HG03354 (cell line): ENCODE data around the gene MYCBPAP.

ENCODE experiments used
- ATAC-seq: cut with Tn5 transposase; IDR thresholded peaks from one replicate; pipeline ENCODE4 v1.9.1; 2021; ENCODE audit warnings: mild to moderate bottlenecking; ENCODE audit not compliant: unreplicated experiment, poor library complexity, severe bottlenecking

Gene MYCBPAP

GRCh38 chr17:50534222-50534978 is 26.2 kb downstream of the MYCBPAP start:
- ATAC-seq = no peak

GRCh38 chr17:50534979-50535326 is 26.7 kb downstream of the MYCBPAP start:
- ATAC-seq = no peak

- ATAC-seq = no peak
Measured at GRCh38 chr17:50535407-50535806, 27.2 kb downstream of the MYCBPAP start.

- ATAC-seq = no peak
Measured at GRCh38 chr17:50536683-50537646, 28.7 kb downstream of the MYCBPAP start.

DNA sequence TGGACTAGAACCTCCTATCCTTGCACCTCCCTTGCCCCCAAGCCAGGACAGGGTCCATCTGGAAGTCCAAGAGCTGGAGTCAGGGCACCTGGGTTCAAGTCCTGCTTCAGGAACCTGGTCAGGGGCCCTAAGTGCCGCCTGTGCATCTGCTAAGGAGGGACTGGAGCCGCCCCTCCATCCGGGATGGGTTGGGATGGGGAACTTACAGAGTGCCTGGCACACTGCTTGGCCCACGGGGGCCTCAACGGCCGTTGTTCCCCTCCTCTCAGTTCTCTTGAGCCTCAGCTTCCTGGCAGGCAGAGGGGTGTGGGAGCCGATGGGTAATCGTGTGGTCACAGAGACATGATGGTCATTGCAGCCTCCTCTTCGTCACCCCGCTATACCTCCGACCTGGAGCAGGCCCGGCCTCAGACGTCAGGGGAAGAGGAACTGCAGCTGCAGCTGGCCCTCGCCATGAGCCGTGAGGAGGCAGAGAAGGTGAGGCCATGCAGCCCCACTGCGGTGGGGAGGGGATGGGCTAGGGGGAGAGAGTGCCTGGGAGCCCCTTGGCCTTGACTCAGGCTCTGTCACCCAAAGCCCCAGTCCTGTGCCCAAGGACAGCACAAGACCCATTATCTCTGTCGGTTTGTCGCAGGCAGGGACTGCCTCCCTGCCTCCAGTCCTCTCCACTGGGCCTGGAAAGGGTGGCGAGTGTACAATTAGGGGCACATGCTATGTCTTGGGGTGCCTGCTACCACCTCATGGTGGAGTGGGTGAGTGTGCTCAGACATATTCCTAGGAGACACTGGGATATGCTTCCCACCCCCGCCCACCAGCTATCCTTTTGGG is 29.7 kb downstream of the MYCBPAP start:
- ATAC-seq = no peak

DNA sequence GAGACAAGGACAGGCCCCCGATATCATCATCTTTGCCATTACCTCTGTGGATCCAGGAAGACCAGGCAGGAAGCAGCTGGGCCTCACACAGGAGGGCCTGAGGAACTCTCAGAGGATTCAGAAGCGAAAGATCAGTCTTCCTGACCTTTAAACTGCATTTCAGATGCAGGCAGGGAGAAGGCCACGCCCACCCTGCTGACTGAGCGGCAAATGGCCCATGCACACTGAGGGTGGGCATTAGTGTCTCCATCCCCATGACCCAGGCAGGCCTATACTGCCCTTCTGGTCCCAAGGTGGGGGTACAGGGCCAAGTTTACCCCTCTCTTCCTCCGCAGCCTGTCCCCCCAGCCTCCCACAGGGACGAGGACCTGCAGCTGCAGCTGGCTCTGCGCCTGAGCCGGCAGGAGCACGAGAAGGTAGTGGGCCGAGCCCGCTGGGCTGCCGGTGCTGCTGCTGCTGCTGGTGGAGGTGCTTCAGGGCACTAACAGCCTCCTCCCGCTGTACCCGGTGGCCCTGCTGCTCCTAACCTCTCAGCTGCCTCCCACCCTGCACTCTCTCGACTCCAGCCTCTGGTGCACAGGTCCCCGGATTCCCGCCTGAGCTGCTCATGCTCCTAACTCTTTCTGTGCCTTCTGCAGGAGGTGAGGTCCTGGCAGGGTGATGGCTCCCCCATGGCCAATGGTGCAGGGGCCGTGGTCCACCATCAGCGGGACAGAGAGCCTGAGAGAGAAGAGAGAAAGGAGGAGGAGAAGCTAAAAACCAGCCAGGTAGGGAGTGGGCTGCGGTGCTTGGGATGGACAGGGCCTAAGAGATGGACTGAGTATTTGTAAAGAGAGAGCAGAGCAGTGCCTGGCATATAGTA is 30.5 kb downstream of the MYCBPAP start:
- no peak for ATAC-seq

DNA sequence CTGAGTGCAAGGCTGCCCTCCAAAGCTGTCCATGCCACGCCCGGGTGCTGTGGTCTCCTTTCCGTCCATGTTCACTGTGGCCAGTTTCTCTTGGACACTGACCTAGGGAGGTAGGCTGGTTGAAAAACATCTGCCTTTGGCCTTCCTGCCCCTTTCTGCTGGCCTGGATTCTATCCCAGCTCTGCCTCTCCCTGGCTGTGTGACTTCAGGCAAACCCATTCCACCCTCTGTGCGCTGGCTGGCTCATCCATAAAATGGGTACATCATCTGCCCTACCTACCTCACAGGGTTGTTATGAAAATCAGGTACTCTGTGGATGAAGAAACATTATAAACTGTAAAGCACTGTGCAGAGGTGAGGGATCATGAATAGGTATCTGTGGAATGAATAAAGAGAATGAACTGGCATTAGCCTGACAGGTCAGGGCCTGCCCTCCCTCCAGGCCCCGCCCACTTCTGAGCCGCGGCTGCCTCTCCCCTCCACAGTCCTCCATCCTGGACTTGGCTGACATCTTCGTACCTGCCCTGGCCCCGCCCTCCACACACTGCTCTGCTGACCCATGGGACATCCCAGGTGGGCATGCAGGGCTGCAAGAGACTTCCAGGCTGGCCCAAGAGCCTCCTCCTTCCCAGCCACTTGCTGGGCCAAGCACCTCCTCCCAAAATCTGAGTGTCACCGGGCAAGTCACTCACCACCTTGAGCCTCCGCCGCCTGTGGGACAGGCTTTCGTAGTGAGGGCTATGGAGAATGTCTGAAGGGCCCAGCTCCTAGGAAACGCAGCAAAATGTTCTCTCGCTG is 31.7 kb downstream of the MYCBPAP start:
- no peak for ATAC-seq

DNA sequence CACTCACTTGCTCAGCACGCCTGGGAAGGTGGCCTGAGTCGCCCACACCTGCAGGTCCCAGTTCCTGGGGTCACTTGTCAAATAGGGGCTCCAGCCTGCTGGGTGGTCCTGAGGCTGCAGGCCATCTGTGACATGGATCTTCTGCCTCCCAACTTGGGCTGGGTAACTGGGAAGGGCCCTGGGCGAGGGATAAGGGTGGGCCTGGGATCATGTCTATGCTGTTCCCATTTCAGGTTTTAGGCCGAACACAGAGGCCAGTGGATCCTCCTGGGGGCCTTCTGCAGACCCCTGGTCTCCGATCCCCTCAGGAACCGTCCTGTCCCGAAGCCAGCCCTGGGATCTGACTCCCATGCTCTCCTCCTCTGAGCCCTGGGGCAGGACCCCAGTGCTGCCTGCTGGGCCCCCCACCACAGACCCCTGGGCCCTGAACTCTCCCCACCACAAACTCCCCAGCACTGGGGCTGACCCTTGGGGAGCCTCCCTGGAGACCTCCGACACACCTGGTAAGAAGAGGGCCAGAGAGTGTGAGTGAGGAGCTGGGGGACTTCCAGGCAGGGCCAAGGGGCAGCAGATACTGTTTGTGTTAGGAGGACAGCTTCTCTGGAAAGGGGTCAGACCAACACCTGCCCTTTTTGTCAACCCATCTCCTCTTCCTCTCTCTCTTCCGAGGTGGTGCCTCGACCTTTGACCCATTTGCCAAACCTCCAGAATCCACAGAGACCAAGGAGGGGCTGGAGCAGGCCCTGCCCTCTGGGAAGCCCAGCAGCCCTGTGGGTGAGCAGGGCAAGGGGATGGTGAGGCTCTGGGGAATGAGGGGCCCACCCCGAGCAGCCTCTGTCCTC is 32.5 kb downstream of the MYCBPAP start:
- no peak for ATAC-seq

DNA sequence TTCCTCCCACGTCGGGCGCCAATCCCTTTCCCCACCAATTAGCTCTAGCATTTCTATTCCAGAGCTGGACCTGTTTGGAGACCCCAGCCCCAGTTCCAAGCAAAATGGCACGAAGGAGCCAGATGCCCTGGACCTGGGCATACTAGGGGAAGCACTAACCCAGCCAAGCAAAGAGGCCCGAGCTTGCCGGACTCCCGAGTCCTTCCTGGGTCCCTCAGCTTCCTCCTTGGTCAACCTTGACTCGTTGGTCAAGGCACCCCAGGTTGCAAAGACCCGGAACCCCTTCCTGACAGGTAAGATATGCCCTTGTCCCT is 33.1 kb downstream of the MYCBPAP start:
- no peak for ATAC-seq

DNA sequence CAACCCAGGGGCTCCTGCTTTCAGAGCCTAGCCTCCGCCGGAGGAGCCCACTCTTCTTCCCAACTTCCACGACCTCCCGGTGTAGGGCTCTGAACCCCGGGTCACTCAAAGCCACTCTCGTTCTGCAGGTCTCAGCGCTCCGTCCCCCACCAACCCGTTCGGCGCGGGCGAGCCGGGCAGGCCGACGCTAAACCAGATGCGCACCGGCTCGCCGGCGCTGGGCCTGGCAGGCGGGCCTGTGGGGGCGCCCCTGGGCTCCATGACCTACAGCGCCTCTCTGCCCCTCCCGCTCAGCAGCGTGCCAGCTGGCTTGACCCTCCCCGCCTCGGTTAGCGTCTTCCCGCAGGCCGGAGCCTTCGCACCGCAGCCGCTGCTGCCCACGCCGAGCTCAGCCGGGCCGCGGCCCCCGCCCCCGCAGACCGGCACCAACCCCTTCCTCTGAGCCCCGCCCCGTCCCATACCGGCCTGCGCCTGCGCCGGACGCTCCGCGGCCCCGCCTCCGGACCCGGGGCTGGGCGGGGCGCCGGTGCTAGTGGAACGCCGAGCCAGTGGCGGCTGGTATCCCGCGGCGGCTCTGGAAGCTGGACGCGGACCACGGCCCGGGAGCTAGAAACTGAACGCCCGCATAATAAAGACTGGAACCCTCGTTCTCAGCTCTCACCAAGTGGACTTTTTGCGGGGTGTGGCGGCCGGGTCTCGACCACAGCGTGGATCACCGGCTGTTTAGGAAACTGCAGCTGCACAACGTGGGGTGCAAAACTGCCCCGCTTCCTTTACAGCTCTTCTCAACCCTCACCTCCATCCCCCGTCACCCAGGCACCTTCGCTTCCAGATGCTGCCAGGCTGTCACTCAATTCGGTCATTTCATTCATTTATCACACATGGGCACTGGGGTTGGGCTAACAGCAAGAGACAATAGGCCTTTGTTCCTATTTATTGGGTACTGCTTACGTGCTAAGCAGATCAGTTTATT is 33.8 kb downstream of the MYCBPAP start:
- peak; percentile 76 for ATAC-seq

DNA sequence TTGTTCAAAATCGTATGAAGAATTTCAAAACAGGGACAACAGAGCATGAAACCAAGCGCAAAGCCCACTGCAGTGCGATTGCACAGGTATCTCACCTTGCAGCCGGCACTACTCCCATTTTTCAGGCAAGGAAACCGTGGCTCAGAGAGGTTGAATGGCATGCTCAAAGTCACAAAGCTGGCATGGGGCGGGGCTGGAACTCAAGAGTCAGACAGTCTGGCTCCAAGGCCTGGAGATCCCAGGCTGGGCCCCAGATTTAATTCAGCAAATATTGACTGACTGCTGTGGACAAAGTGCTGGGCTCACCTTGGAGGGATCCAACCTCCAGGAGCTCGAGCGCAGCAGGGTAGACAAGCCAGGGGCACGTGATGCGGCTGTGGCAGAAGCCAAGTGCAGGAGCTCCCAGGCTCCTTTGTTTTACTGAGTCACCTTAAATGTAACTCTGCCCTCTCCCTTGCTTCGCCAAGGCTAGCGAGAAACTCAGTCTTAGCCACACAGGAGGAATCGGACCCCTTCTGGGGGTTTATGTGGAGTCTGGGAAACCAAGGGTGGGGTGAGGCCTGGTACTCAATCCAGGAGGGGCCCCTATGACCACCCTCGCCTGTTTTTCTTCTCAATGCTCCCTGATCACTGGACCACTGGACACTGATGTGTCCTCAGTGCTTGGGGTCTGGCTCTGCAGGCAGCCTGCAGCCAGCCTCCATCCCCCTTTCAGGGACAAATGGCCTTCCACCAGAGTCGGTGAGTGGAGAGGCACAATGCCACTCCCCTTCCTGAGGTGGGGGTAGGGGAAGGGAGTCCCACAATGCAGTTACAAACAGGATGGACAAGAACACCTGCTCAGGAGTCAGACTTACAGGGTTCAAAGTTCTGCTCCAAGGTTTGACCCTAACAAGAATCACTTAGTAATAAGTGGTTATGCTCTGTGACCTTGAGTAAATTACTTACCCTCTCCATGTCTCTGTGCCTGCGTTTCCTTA is 34.8 kb downstream of the MYCBPAP start:
- no peak for ATAC-seq

GRCh38 chr17:50544516-50544915 is 36.3 kb downstream of the MYCBPAP start:
- ATAC-seq = no peak

DNA sequence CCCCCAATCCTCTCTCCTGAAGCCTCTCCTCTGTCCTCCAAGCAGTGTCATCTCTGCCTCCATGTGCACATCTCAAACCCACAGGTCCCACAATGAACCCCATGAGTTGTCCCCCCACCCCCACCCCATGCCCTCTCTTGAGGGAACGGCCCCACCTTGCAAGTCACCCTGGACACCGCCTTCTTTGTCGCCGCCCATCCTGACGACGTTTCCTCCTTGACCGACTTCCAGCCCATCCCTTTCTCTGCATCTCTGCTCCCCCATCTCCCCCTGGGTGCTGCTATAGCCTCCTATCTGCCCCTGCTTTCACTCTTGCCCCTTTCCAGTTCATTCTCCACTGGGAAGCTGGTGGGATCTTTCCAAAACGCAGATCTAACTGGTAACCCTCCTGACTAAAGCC is 37.1 kb downstream of the MYCBPAP start:
- ATAC-seq = no peak

- ATAC-seq = no peak
Measured at GRCh38 chr17:50546701-50547034, 38.4 kb downstream of the MYCBPAP start.

- ATAC-seq = peak; percentile 80
Measured at GRCh38 chr17:50547035-50547735, 38.9 kb downstream of the MYCBPAP start, which contains the start of gene SPATA20. SPATA20 (plus strand) TSS chr17:50547174; CDS start chr17:50547209, 35 bp downstream.
